HT-29 (cell line): Measurements from ENCODE around the gene SYNGR2. TPM values are rescaled to one million over a fixed set of nuclear protein-coding genes. Genes with fewer than 3 reads are reported as not detected.
A peak's percentile ranks its signal among the peaks of the same experiment; 100 is the strongest.

Experiments used
- DNase-seq: peaks from one replicate; pipeline ENCODE4 v3.0.0-alpha.2; 2015; ENCODE audit warnings: low spot score
- total RNA-seq: library from RNA; depleted of rRNA; stranded (reverse); fragments of >200 nt; shearing (Covaris generic); gene quantifications from 2 replicates; pipeline ENCODE4 v1.2.3, GENCODE V29; 2014

Gene SYNGR2
- total RNA-seq, 1 experiment from 2014 or later: 231 TPM

DNA sequence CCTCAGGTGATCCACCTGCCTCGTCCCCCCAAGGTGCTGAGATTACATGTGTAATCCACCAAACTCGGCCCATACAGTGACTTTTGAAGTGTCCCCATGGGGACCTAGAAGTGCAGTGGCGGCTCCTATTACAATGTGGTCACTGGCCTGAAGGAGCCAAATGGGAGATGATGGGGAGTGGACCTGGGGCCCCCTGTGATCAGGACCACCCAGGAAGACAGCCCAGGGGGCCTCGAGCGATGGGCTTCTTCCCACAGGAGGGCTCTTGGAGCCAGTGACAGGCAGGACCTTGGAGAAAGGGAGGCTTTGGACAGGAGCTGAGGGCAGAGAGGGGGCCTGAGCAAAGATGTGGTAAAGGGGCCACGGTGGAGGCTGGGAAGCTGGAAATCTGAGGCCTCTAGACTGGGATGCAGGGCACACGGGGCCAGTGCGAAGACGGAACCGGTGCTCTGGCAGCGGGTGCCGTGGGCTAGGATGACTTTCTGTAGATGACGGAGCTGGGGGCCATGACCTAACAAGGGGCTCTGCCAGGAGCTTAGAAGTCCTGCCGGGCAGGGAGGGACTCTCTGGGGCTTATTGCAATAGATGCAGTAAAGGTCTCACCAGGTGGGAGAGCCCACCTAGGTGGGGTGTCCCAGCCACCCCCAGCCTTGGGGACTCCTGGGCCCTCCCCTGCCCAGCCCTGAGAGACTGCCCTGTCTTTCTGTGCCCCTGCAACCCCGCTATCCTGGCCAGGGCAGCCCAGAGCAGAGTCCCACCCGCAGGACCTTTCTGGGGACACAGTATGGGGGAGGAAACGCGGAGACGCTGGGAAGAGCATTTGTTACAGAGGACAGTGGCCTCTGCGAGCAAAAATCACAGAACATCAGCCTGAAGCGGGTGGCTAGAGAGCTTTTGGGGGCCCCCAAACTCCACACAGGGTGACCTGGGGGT, 24.9 kb upstream of the SYNGR2 start:
- no peak for DNase-seq

DNA sequence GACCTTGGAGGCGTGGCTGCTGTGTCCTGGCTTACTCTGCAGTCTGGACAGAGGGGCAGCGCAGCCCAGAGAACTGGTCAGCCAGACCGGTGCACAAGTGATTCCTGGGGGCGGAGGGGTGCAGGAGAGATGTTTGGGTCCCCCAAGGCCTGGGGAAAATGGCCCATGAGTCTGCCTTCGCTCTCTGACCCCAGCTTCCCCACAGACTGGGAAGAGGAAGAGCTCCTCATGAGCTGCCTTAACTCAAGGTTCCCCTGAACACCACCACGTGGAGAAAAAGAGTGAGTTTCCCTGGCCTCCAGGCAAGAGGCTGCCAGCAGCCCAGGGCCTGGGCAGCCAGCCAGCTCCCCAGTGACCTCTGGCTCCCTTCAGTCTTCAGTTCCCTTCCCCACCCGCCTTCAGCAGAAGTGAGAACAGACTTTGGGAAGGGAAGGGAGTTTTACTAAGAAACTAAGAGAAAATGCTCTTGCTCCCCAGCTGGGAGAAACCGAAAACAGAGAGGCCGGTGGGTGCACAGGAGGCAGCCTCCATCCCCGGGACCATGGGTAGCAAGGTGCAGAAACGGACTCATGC, 24.1 kb upstream of the SYNGR2 start:
- peak; percentile 90 for DNase-seq

GRCh38 chr17:78144736-78145641, 23.4 kb upstream of the SYNGR2 start:
- peak; percentile 79 for DNase-seq

- DNase-seq: no peak
These were observed 21.9 kb upstream of the SYNGR2 start for GRCh38 chr17:78146471-78146869.

GRCh38 chr17:78146881-78147280, 21.5 kb upstream of the SYNGR2 start:
- no peak for DNase-seq

DNA sequence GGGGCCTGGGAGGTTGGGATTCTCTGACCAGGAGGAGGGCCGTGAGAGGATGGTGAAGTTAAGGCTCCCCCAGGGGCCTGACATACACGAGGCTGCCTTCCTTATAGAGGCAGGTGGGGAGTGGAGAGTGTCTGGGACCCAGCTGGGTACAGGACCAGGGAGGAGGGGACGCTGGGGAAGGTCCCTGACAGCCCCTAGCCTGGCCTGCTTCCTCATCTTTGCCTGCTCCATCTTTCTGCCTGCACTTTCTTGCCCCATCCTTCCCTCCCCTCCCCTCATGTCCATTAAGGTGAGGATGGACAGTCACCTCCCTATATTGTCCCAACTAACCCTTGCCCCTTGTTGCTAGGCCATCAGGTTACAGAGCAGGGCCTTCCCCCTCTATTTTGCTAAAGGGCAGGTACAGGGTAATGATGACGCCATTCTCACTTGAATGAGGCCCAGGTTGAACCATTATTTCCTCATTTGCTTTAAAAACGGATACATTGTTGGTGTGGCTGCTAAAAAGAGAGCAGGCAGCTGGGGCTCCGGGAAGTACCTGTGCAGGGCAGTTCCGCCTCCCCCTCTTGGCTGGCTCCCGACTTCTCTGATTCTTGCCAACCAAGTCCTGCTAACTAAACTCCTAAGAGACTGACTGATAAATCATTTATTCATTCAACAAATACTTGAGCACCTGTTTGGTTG, 20.9 kb upstream of the SYNGR2 start:
- DNase-seq: no peak

GRCh38 chr17:78148286-78149016, 19.9 kb upstream of the SYNGR2 start:
- DNase-seq: no peak

DNA sequence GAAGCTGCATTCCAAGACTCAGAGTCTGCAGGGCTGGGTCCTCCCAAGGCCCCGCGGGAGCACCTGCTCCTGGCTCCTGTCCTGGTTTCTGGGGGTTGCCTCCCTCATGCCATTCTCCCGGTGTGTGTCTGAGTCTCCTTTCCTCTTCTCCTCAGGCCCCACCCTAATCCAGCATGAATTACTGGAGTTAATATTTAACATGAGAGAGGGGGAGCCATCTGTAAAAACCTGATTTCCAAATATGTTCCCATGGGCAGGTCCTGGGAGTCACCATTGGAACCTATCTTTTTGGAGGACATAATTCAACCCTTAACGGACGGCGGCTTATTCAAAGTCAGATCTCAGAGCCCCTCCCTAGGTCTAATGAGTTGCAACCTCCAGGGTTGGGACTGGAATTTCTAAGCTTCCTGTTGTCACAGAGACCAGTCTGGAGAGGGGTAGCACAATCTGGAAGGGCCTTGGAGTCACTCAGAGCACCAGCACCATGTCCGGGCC, 16.8 kb upstream of the SYNGR2 start:
- peak; percentile 72 for DNase-seq

GRCh38 chr17:78154903-78155811, 13.2 kb upstream of the SYNGR2 start:
- no peak for DNase-seq

DNA sequence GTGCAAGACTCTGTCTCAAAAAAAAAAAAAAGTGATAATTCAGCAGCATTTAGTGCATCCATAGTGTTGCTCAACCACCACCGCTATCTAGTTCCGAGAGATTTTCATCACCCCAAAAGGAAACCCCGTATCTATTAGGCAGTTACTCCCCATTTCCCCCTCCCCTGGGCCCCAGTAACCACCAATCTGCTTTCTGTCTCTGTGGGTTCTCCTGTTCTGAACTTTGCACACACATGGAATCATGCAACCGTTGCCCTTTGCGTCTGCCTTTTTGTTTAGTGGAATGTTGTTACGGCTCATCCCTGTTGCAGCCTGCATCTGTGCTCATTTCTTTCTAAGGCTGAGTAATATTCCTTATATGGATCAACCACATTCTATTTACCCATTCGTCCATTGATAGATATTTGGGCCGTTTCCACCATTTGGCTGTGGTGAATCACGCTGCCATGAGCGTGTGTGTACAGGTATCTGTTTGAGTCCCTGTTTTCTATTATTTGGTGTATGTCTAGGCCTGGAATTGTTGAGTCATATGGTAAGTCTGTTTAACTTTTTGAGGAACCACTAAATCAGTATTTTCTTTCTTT, 8.7 kb upstream of the SYNGR2 start:
- no peak for DNase-seq

DNA sequence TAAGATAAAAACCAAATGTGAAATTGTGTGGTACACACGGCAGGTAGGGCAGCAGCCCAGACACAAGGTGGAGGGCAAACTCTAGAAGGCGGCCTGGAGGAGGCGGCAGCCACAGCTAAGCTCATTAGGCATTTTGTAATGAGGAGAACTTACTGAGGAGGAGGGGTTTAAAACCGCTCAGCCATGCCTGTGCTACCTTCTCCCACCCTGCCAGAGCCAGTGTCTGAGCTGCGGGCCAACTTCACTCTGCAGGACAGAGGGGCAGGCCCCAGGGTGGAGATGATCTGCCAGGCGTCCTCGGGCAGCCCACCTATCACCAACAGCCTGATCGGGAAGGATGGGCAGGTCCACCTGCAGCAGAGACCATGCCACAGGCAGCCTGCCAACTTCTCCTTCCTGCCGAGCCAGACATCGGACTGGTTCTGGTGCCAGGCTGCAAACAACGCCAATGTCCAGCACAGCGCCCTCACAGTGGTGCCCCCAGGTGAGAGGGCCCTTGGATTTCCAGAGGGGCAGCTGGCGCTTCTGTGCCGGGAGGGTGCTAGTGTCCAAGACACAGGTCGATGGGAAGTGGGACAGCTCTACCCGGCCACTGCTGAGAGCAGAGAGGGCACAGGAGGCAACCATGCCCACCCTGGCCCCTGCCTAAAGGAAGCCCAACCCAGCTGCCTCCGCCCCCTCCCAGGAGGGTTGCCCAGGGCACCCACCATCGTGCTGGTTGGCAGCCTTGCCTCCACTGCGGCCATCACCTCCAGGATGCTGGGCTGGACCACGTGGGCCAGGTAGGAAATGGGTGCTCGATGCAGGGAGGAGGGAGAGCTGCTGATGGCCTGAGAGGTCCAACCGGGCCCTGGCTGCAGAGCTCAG, 4.3 kb upstream of the SYNGR2 start:
- no peak for DNase-seq

DNA sequence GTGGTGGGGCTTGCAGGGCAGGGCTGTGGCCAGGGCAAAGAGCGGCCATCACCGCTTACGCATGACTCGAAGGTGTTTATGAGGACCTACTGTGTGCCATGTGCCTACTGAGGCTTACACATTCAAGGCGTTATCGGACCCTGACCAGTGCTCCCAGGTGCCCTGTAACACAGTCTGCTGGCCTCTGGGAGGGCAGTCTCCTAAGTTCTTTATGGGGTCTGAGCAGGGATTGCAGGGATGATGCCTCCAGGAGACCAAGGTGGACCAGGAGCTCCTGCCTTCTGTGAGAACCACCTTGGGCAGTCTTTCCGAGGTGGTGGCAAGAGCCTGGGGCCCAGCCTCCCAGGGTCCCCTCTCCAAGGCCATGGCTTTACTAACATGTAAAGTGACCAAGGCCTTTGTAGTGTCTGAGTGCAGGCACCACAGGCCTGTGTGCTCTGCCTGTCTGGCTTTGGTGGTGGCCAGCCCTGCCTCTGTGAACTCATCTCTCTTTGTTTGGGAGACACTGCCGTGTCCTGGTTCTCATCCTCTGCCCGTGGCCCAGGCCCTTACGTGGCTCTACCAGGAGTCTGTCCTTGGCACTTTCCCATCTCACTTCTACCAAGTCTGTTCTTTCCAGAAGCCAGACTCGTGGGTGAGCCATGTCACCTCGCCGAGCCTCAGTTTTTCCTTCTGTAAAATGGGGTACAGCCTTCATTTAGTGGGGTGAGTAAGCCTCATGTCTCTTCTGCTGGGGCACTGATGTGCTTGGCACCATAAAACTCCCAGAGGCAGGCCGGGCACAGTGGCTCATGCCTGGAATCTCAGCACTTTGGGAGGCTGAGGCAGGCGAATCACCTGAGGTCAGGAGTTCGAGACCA, 3.4 kb upstream of the SYNGR2 start:
- DNase-seq: no peak

DNA sequence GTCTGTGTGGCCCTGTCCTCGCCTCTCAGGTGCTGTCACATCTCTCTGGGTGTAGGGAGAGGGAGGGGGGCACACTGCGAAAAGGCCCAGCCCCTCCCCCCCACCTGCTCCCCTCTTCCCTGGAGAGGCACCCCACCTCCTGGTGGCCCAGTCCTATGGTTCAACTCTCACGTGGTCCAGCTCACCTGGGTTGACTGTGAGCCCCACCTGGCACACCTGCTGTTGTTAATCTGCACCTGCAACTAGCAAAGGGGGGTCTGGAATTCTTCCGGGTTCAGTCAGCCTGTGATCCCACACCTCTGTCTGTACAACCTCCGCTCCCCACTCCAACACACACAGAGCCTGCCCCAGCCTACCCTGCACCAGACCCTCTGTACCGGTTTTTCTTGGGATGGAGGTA, 2.0 kb upstream of the SYNGR2 start:
- no peak for DNase-seq

GRCh38 chr17:78168903-78169793, 767 bp downstream of the SYNGR2 start:
- peak; percentile 82 for DNase-seq

DNA sequence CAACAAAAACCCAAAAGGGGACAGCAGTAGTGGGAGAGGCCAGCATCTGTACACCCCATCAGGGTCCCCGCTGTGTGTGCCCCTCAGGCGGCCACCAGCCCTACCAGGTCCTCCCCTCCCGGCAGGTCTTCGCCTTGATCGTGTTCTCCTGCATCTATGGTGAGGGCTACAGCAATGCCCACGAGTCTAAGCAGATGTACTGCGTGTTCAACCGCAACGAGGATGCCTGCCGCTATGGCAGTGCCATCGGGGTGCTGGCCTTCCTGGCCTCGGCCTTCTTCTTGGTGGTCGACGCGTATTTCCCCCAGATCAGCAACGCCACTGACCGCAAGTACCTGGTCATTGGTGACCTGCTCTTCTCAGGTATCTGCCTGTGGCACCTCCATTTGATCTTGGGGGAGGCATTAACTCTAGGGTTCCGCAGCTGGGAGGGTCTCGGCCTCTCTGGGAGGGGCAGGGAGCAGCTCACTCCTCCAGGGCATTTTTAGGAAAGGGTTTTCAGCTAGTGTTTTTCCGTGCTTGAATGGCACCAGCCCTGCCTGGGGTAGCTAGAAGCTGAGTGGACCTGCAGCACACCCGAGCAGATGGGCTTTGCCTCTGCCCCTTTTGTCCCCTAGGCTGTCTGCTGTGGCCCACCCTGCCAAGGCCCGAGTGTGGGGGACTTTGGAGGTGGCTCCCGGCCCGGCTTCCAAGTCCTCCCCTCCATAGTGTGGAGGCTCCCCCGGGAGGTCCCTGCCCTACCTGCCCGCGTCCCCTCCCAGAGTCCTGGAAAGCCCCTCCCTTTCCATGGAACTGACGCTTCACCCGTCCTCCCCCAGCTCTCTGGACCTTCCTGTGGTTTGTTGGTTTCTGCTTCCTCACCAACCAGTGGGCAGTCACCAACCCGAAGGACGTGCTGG, 2.6 kb downstream of the SYNGR2 start:
- no peak for DNase-seq
